Right renal pelvis (tissue), 4 donors: ENCODE measurements around the gene GALNT11. TPM values are rescaled to one million over a fixed set of nuclear protein-coding genes. Genes with fewer than 3 reads are reported as not detected.
"Not testable (repeated sequence)": the region's sequence is repeated elsewhere in the genome, so short reads cannot be mapped to it uniquely, and the experiment has no call there.

Experiments
- DNase-seq, 4 donors: peaks; one replicate each; pipeline ENCODE4 v3.0.0-alpha.2; 2013; ENCODE audit warnings: low read depth in 4 of 4, low spot score in 3 of 4, missing footprints in 1 of 4
- polyA plus RNA-seq, 4 donors: library from polyadenylated mRNA; unstranded; fragments of 120-200 nt; gene quantifications; one replicate each; pipeline ENCODE4 v1.2.1, GENCODE V29; 2013; ENCODE audit not compliant: insufficient read length in 4 of 4

Gene GALNT11
- polyA plus RNA-seq, 4 donors = 110 to 132 (median 117) TPM

DNA sequence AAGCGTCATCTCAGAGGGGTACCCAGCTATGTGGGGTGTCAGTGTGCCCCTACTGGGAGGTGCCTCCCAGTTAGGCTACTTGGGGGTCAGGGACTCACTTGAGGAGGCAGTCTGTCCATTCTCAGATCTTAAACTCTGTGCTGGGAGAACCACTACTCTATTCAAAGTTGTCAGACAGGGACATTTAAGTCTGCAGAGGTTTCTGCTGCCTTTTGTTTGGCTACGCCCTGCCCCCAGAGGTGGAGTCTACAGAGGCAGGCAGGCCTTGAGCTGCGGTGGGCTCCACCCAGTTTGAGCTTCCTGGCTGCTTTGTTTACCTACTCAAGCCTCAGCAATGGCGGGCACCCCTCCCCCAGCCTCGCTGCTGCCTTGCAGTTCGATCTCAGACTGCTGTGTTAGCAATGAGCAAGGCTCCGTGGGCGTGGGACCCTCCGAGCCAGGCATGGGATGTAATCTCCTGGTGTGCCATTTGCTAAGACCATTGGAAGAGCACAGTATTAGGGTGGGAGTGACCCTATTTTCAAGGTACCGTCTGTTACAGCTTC lies 40.4 kb downstream of the GALNT11 start:
- not testable (repeated sequence) for DNase-seq

DNA sequence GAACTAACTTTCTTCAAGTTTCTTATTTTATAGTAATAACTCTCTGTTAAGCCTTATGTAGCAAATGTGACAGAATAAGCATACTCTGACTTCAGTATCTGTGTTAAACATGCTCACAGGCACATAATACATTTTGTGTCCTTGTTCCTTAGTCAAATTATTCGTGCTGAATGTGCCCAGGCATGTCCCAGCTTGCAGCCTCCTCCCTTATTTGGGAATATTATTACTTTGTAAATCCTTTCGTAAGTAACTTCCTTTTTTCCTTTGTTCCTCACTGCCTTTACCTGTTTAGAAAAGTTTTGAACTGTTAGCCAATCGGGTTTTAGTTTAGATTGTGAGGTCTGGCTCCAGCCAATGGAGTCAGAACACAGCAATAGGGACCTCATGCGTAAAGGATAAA lies 46.9 kb downstream of the GALNT11 start:
- DNase-seq = no peak

DNA sequence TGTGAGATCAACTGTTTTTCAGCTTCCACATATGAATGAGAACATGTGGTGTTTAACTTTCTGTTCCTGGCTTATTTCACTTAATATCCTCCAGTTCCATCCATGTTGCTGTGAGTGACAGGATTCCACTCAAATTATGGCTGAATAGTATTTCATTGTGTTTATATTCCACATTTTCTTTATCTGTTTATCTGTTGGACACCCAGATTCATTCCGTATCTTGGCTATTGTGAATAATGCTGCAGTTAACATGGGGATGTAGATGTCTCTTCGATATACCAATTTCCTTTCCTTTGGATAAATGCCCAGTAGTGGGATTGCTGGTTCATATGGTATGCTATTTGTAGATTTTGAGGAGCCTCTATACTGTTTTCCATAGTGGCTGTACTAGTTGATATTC lies 47.9 kb downstream of the GALNT11 start:
- no peak for DNase-seq

DNA sequence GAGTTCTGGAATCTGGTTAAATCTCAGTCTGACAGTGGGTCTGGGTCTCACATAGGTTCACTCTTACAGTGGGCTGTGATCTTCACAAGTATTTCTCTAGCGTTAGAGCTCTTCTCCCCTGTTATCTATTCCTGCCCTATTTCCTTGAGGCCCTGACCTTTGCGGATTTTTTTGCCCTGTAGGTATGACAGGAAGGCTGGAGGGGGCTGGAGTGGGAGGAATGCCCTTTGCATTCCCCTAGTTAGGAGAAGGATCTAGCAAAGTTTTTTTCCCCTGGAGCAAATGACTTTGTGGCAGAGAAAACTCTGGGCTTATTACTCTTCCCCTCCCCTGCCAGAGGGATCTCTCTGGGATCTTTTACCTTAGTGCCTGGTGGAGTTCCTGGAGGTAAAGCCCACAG lies 49.2 kb downstream of the GALNT11 start:
- DNase-seq = no peak

DNA sequence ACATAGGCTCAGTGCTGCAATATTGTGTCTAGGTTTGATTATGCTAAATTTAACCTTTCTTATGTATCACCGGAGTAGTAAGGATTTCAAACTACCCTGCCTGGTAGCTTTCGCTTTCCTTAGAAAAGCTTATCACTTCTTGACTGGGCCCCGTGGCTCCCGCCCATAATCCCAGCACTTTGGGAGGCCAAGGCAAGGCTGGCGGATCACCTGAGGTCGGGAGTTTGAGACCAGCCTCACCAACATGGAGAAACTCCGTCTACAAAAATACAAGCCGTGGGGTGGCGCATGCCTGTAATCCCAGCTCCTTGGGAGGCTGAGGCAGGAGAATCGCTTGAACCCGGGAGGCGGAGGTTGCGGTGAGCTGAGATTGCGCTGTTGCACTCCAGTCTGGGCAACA lies 49.9 kb downstream of the GALNT11 start:
- DNase-seq = not testable (repeated sequence)

DNA sequence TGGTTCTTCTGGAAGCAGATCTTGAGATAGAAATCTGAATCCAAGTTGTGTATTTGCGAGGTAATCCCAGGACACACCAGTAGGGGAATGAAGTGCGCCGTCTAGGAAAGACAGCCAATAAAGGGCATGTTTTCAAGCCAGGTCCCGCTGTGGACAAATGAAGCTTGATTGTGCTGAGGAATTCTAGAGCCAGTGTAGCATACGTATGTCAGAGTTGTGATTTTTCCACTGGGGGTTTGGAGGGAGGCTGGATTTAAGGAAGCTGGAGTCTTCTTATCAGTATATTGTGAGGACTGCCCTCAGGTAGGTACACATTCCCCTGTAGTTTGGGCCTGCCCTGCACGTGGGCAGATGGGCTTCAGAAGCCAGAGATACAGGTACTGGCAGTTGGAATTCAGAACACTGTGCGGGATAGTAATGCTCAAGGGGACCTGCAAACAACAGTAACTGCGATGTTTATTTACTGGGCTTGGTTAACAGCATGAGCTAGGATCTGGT lies 50.9 kb downstream of the GALNT11 start:
- DNase-seq = no peak

DNA sequence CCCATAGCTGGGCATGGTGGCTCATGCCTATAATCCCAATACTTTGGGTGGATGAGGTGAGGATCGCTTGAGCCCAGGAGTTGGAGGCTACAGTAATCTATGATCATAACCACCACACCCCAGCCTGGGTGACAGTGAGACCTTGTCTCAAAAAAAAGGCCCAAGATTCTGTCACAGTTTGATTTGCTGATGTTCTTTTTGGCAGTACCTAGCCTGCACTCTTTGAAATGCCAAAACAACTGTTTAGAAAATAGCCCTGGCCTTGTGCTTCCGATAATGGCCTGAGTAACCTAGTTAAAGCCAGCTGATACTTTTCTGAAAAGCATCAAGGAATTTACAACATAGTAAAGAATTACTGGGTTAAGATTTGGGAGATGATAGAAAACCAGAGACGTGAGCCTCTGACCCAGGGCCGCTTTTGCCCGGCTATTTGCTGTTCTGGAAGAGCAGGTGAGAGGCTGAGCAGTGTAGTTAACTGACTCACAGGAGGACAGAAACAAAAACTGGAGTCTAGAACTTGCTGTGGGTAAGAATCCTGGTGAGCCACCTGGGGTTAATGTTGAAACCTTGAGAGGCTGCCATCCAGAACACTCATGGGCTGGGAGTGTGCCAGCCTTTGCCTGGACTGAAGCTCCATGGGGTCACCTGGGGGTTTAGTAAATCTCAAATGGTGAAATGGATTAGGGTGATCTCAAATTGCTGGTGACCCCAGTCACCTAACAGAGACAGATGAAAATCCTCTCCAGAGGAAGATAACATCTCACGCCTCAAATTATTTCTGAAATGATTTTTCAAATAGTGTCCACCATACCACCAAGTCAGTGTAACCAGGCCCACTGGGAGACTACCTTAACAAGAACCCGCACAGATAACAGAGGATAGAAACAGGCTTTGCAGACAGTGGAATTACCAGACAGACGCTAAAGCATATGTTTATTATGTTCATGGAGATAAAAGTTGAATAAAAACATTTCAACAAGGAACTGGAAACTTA lies 51.8 kb downstream of the GALNT11 start:
- DNase-seq = no peak

DNA sequence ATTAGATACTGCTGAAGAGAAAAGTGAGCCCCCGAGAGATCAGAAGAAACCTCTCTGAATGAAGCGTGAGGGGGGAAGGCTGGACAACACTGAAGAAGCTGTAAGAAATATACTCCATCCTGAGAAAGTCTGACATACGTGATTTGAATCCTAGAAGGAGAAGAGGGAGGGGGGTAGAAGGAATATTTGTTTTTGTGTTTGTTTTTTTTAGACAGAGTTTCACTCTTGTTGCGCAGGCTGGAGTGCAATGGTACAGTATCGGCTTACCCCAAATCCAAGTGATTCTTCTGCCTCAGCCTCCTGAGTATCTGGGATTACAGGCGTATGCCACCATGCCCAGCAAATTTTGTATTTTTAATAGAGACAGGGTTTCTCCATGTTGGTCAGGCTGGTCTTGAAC lies 52.6 kb downstream of the GALNT11 start:
- no peak for DNase-seq

DNA sequence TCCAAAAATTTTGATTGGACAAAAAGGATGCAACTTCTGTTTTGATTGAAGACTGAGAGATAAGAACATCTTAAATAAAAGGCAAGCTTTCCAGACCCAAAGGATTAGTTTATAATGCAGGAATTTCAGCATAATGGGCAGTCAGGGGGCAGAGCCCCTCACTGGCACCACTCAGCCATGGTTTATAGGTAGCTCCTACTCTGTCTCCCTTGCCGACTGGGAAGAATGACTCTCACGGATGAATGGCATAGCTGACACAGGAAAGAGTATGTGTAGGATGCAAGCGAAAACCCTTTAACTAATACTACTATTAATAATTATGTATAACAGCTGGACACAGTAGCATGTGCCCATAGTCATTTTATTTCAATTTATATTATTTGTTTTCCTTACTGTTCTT lies 53.3 kb downstream of the GALNT11 start:
- no peak for DNase-seq

DNA sequence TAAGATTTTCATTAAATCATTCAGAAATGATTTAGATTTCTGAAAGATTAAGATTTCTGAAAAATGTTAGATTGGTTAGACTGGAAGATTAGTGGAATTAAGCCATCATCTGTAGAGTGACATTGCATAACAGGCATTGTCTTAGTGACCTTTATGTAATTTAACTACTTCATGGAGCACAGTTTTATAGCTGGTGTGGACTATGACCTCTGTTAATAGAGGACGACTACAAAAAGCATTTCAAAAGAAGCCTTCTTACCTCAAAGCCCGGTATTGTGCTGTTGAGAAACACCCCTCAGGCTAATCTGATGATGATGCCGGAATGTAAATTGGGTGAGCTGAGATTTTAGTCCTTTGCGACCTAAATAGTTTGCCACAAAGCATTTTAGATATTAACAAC lies 55.6 kb downstream of the GALNT11 start:
- no peak for DNase-seq

DNA sequence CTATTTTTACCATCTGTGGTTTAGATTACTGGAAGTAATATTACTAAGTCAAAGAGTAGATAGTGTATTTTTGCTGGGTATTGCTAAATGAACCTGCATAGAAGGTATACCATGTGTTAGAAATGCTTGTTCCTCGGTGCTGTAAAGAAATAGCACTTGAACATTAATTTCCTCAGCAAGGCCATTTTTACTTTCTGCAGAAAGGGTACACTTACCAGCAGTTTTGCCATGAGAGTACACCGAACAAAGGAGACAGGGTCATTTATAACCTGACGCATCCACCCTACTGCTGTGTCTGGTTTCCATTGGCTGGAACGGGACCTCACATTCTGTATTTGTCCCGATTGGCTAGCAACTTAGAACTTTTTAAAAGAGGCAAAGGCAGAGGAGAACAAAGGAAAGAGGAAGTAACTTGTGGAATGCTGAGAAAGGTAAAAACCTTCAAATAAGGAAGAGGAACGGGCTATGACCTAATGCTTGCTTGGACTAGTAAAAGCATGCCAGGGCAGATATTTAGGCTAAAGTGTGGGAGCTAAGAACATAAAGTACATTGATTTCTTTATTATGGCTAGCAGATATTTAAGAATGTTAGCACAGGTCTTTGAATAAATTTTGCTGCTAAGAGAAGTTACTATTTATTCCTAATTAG lies 56.7 kb downstream of the GALNT11 start:
- not testable (repeated sequence) for DNase-seq

DNA sequence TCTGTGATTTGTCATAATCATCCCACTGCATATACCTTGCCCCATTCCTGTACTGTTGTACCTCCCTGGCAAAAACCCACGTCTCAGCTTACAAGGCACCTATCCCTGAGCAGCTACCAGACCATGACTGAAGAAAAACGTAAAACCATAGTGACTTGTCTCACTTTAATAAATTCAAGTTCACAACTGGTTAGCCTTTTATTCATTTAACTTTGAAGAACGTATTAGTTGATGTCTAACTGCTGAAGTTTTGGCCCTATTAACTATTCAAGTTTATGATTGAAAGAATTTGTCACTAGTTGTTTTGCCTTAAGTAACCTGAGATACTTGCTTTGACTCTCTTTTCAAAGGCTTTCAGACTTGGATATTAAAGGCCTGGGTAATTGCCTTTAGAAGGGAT lies 59.7 kb downstream of the GALNT11 start:
- peak in 1 of 4 donors; percentile 35 for DNase-seq

DNA sequence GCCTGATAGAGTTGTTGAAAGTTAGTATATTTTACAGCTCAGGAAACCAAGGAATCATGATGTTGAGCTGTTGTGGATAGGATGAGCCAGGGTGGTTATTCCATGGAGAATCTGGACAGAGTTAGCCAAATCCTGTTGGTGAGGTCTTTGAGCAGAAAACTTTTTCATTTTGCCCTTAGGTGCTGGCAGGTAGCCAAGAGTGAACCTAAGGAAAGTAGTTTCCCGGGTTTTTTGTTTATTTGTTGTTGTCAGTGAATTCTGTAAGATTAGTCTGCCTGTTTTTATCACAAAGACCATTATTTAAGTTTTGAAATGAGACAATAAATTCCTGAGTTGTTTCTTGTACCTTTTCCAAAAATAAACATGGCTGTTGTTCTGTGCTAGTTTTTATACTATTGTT lies 61.0 kb downstream of the GALNT11 start:
- DNase-seq = no peak

DNA sequence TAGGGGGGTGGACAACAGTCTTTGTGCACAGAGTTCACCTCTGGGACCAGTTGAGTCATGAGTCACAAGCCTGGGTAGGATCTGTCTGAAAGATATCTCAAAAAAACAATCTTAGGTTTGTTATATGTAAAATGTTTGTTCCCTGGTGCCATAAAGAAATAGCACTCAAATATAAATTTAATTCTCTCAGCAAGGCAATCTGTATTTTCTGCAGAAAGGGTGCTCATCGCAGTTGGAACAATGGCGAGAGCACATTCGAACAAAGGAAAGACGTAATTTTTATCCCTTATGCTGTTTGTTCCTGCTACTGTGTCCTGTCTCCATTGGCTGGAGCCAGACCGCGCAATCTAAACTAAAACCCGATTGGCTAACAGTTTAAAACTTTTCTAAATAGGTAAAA lies 63.7 kb downstream of the GALNT11 start:
- DNase-seq = no peak

DNA sequence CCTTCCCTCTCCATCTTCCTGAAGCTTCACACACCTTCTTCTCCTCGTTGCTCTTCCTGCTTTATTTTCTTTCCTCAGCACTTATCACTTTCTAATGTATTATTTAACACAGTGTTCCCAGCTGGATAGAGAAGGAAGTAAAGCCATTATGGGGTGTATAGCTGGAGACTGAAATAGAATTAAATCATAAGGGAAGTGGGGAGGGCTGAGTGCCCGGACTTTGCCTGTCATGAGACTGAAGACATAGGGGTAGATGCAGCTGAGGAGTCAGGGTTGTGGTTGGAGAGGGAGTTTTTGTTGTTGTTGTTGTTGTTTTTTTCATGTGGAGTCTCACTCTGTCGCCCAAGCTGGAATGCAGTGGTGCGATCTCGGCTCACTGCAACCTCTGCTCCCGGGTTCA lies 65.3 kb downstream of the GALNT11 start:
- DNase-seq = no peak

DNA sequence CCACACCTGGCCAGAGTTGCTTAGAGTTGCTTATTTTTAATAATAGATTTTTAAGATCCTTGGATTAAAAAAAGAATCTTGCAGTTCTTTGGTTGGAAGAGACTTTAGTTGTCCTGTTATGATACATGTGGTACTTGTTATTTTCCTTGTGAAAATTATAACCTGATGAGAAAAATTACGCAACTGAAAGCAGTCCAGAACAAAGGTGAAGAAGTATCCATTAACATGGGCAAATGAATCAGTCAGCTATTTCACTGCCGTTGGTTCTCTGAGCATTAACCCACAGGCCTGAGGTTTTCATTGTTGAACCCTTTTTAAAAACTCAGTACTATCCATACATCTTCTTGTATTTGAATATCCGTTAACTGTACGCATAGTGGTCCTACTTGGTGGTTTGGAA lies 68.2 kb downstream of the GALNT11 start:
- DNase-seq = no peak

DNA sequence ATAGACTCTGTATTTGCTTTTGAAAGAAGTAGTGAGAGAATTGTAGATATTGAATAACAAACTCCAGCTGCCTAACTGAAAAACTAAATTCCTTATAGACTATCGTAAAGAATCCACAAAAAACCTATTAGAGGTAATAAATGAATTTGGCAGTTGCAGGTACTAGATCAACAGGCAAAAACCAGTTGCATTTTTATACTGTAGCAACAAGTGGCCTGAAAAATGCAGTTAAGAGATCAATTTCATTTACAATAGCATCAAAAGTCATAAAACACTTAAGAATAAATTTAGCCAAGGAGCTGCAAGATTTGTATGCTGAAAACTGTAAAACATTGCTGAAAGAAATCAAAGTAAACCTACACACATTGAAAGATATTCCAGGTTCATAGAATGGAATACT lies 70.3 kb downstream of the GALNT11 start:
- DNase-seq = no peak

DNA sequence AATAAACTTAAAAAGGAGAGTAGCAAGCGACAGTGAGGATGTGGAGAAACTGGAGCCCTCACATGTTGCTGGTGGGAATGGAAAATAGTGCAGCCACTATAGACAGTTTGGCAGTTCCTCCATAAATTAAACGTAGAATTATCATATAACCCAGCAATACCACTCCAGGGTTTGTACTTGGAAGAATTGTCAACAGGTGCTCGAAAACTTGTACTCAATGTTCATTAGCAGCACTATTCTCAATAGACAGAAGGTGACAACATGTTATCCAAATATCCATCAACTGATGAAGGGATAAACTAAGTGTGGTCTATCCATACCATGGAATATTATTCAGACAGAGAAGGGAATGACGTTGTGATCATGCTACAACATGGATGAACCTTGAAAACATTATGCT lies 71.9 kb downstream of the GALNT11 start:
- DNase-seq = no peak

DNA sequence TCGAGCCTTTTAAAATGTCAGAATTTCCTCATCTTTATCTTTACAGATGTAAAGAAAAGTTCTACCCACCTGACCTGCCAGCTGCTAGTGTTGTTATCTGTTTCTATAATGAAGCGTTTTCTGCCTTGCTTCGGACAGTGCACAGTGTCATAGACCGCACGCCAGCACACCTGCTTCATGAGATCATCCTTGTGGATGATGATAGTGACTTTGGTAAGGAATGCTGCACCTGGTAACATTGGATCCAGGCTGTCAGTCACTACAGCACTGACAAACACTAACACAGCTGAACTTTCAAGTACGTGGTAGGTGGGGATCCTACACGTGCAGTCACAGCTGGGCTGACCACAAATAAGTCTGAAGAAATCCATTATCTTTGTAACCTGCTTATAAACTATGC lies 77.6 kb downstream of the GALNT11 start:
- DNase-seq = no peak

DNA sequence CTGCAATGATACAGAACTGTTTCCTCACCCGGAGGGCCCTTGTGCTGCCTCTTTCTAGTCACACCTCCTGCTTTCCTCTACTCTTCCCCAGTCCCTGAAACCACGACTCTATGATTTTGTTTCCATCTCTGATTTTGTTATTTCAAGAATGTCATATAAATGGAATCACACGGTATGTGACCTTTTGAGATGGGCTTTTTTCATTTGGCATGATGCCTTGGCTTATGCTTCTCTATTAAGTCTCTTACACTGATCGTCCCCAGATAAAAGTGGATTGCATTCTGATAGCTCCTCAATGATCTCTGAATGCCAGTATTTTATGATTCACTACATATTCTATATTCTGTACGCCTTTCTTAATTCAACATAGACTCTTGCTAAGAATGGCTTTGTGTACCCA lies 78.2 kb downstream of the GALNT11 start:
- no peak for DNase-seq

DNA sequence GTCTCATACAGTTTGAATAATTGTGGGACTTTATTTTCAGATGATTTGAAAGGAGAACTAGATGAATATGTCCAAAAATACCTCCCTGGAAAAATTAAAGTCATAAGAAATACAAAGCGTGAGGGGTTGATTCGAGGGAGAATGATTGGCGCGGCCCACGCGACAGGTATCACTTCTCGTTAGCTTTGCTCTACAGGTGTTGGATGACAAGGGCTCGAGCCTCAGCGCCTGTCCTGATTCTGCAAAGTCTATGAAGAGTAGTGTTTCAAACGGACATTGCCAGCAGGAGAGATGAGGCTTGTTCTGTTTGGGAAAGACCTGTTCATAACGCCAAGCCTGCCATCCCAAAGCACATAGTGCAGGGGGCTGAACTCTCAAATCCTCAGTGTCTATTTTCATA lies 79.7 kb downstream of the GALNT11 start:
- no peak for DNase-seq

DNA sequence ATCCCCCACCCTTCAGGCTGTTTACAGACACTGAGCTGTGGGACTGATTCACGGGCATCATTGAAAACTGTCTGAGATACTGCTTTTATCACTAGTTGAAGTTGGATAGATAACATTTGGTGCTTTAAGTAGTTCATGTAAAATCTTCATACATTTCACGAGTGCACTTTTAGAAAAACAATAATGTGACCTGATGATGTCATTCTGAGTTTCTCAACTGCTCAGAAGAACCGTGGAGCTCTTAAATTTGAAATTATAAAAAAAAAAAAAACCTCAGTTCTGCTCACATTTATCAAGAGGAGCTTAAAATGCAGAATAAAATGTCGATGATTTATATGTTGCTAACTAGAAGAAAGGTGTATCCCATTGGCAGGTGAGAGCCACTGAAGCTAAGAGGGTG lies 81.5 kb downstream of the GALNT11 start:
- DNase-seq = no peak
